Nephron (organoid): ENCODE measurements around the gene TEX52.

Experiments used
- H3K27ac Mint-ChIP-seq, 3 experiments: 2 replicates each; pipeline ENCODE4 v1.8.0; 2020; ENCODE audit warnings: mixed read lengths in 3 of 3, mild to moderate bottlenecking in 2 of 3, moderate library complexity in 1 of 3
- H3K27me3 Mint-ChIP-seq: 2 replicates; pipeline ENCODE4 v1.8.0; 2021; ENCODE audit warnings: low read depth, mild to moderate bottlenecking, moderate library complexity, mixed read lengths
- H3K36me3 Mint-ChIP-seq: 2 replicates; pipeline ENCODE4 v1.8.0; 2020; ENCODE audit warnings: low read depth, mixed read lengths
- H3K4me1 Mint-ChIP-seq: 2 replicates; pipeline ENCODE4 v1.8.0; 2020; ENCODE audit warnings: mixed read lengths
- H3K4me3 Mint-ChIP-seq, 3 experiments: 2 replicates each; pipeline ENCODE4 v1.8.0; 2020; ENCODE audit warnings: mild to moderate bottlenecking in 3 of 3, mixed read lengths in 3 of 3, moderate library complexity in 2 of 3
- H3K9me3 Mint-ChIP-seq: 2 replicates; pipeline ENCODE4 v1.8.0; 2020; ENCODE audit warnings: mixed read lengths
- CTCF ChIP-seq, 3 experiments: fragments of 200-600 bp; sonication (generic); IDR thresholded peaks; one replicate each; pipeline ENCODE4 v1.5.0; 2021; ENCODE audit warnings: antibody characterized with exemption in 3 of 3; ENCODE audit not compliant: unreplicated experiment in 3 of 3

TEX52 gene

GRCh38 chr12:2804393-2805142, 52.3 kb downstream of the TEX52 start:
- peak overlapping the region; percentile 71 to 84 (median 80) for H3K27ac Mint-ChIP-seq
- H3K27me3 Mint-ChIP-seq = no peaks in the 10 kb centered on the region
- no peak for TF ChIP-seq CTCF (IDR thresholded peaks at IDR 0.05; ENCODE audit: unreplicated experiment in 3 of 3)
- H3K4me1 Mint-ChIP-seq = peaks cover 21% of the 10 kb centered on the region
- peaks cover 65% of the 10 kb centered on the region for H3K36me3 Mint-ChIP-seq
- H3K9me3 Mint-ChIP-seq = no peaks in the 10 kb centered on the region
- no peak overlapping the region for H3K4me3 Mint-ChIP-seq

- Mint-ChIP-seq H3K4me3 (no peak overlapping the region), H3K9me3 (no peaks in the 10 kb centered on the region), H3K36me3 (peaks cover 73% of the 10 kb centered on the region)
Observed at GRCh38 chr12:2803635-2804392, 53.0 kb downstream of the TEX52 start.

DNA sequence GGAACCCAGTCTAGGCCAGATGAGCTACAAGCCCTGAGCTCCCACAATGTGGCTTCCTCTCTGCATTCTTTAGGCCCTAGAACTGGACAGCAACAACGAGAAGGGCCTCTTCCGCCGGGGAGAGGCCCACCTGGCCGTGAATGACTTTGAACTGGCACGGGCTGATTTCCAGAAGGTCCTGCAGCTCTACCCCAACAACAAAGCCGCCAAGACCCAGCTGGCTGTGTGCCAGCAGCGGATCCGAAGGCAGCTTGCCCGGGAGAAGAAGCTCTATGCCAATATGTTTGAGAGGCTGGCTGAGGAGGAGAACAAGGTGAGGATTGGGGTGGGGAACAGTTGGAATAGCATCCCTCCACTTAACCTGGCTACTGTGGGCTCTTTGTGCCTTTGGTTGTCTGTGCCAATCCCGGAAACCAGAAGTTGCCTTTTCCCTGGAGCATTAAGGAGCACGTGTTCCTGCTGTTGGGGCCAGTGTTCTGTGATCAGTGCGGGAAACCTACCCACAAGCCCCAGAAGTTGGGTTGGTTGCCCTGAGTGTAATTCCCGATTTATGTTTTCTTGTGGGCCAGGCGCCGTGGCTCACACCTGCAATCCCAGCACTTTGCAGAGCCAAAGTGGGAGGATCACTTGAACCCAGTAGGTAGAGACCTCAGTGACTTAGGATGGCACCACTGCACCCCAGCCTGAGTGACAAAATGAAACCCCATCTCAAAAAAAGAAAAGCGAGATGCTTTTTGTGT, 55.6 kb downstream of the TEX52 start:
- Mint-ChIP-seq H3K9me3 (no peaks in the 10 kb centered on the region), H3K27ac (no peak overlapping the region), H3K4me1 (peaks cover 32% of the 10 kb centered on the region), H3K36me3 (peaks cover 85% of the 10 kb centered on the region), H3K27me3 (no peaks in the 10 kb centered on the region), H3K4me3 (no peak overlapping the region)
- no peak for TF ChIP-seq CTCF (IDR thresholded peaks at IDR 0.05; ENCODE audit: unreplicated experiment in 3 of 3)

More at GRCh38 chr12:2803635-2804392, 53.0 kb downstream of the TEX52 start:
- Mint-ChIP-seq H3K4me1 (peaks cover 21% of the 10 kb centered on the region), H3K27ac (peak overlapping the region; percentile 71 to 84 (median 80)), H3K27me3 (no peaks in the 10 kb centered on the region)
- TF ChIP-seq CTCF (IDR thresholded peaks at IDR 0.05; ENCODE audit: unreplicated experiment in 3 of 3) = no peak

GRCh38 chr12:2800046-2800570, 56.7 kb downstream of the TEX52 start:
- Mint-ChIP-seq H3K4me3 (no peak overlapping the region), H3K36me3 (peaks cover 78% of the 10 kb centered on the region), H3K27me3 (no peaks in the 10 kb centered on the region), H3K4me1 (peaks cover 28% of the 10 kb centered on the region), H3K9me3 (no peaks in the 10 kb centered on the region), H3K27ac (no peak overlapping the region)
- TF ChIP-seq CTCF (IDR thresholded peaks at IDR 0.05; ENCODE audit: unreplicated experiment in 3 of 3) = no peak
